ENCODE results near the gene TSPEAR. TPM values are rescaled to one million over a fixed set of nuclear protein-coding genes. Genes with fewer than 3 reads are reported as not detected.

Gene TSPEAR
- total and polyA plus RNA-seq, 12 donors, result under 0.01 to 3.4 (median 1.0) TPM; not detected in 3

DNA sequence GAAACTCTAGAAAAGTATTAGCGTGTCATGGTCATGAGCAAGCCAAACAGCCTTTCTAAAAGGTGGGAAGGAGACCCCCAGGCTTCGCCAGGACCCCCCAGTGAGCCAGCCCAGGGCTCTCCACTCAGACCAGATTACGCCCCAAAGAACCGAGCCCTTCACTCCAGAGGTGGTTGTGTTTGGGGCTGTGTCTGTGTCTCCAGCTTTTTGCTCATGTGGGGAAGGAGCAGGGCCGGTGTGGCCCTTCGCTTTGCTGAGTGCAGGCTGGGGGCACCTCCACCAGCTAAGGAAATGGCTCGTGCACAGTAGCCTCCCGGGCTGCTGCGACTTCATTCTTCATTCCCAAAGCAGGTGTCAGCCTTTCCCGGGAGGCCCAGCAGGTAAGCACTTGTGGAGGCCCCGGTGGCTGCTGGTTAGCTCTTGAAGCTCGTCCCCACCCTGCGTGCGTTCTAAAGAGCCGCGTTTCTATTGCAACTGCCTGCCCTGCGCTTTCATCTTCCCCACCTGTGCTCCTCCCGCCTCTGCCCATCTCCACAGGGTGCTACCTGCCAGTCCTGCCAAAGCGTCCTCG, 531 bp downstream of the TSPEAR start:
- intact Hi-C loops (cut with DNase I), result no loop called here
- peak overlapping the region in 1 of 10 donors; percentile 7 for H3K4me3 ChIP-seq
- TF ChIP-seq, protein P1, sequence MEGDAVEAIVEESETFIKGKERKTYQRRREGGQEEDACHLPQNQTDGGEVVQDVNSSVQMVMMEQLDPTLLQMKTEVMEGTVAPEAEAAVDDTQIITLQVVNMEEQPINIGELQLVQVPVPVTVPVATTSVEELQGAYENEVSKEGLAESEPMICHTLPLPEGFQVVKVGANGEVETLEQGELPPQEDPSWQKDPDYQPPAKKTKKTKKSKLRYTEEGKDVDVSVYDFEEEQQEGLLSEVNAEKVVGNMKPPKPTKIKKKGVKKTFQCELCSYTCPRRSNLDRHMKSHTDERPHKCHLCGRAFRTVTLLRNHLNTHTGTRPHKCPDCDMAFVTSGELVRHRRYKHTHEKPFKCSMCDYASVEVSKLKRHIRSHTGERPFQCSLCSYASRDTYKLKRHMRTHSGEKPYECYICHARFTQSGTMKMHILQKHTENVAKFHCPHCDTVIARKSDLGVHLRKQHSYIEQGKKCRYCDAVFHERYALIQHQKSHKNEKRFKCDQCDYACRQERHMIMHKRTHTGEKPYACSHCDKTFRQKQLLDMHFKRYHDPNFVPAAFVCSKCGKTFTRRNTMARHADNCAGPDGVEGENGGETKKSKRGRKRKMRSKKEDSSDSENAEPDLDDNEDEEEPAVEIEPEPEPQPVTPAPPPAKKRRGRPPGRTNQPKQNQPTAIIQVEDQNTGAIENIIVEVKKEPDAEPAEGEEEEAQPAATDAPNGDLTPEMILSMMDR (IDR thresholded peaks at IDR 0.05), result no peak
- no peak overlapping the region for H3K27ac ChIP-seq
- DNase-seq (no peak), ATAC-seq (peak in 1 of 8 donors; percentile 9)
- peaks cover 0 to 39% (median 17%) of the 10 kb centered on the region in 9 donors for H3K4me1 ChIP-seq
- 5 to 7% methylated on average over 20 of the region's 20 CpGs for WGBS, 2 donors
- no peaks in the 10 kb centered on the region for H3K9me3 ChIP-seq
- peaks cover 0 to 99% (median 92%) of the 10 kb centered on the region in 7 donors for H3K27me3 ChIP-seq
- no peaks in the 10 kb centered on the region for H3K36me3 ChIP-seq

DNA sequence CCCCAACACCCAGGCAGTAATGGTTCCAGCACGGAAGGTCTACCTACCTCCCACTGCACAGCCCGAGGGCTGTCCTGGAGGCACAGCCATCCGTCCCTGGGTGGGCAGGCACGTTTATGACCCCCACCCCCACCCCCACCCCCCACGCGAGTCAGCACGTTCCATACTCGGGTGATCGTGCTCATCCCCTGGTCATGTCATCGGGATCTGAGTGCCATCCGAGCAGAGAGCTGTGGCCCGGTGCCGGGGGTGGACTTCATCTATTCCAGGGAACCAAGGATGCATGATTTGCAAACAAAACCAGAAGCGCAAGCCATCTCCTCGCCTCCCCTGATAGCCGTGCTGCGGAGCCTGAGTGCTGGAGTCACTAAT, 1.1 kb downstream of the TSPEAR start:
- Histone ChIP-seq H3K27me3 (peaks cover 0 to 99% (median 93%) of the 10 kb centered on the region in 7 donors), H3K4me3 (peak overlapping the region in 1 of 10 donors; percentile 25)
- no peak for DNase-seq

GRCh38 chr21:44709426-44710293, 1.7 kb downstream of the TSPEAR start:
- peak overlapping the region in 1 of 10 donors; percentile 49 for H3K27ac ChIP-seq
- intact Hi-C loops (cut with DNase I), result no loop called here
- H3K36me3 ChIP-seq, result no peaks in the 10 kb centered on the region
- ATAC-seq (peak; percentile 17 to 72 (median 52)), DNase-seq (no peak)
- peaks cover 0 to 39% (median 17%) of the 10 kb centered on the region in 9 donors for H3K4me1 ChIP-seq
- WGBS, 2 donors, result 1 to 2% methylated on average over 45 of the region's 45 CpGs
- peaks cover 0 to 98% (median 89%) of the 10 kb centered on the region in 7 donors for H3K27me3 ChIP-seq
- no peaks in the 10 kb centered on the region for H3K9me3 ChIP-seq
- peak overlapping the region in 5 of 10 donors; percentile 9 to 26 (median 24) for H3K4me3 ChIP-seq
- TF ChIP-seq, protein P1 (IDR thresholded peaks at IDR 0.05), result no peak

More for the DNA sequence above, 1.1 kb downstream of the TSPEAR start:
- intact Hi-C loops (cut with DNase I), result no loop called here
- H3K9me3 ChIP-seq, result no peaks in the 10 kb centered on the region
- no peak overlapping the region for H3K27ac ChIP-seq
- H3K4me1 ChIP-seq, result peaks cover 0 to 39% (median 17%) of the 10 kb centered on the region in 9 donors
- no peaks in the 10 kb centered on the region for H3K36me3 ChIP-seq
- ATAC-seq, result no peak
- WGBS, 2 donors, result 3 to 4% methylated on average over 17 of the region's 17 CpGs
- TF ChIP-seq, protein P1 (IDR thresholded peaks at IDR 0.05), result no peak

- Histone ChIP-seq H3K4me1 (peaks cover 0 to 39% (median 17%) of the 10 kb centered on the region in 9 donors), H3K27me3 (peaks cover 0 to 98% (median 91%) of the 10 kb centered on the region in 7 donors), H3K9me3 (no peaks in the 10 kb centered on the region), H3K27ac (no peak overlapping the region), H3K36me3 (no peaks in the 10 kb centered on the region), H3K4me3 (peak overlapping the region in 3 of 10 donors; percentile 9 to 24 (median 15))
- intact Hi-C loops (cut with DNase I), result no loop called here
- ATAC-seq, result no peak
- 4 to 8% methylated on average over 24 to 25 of the region's 25 CpGs for WGBS, 2 donors
- TF ChIP-seq, protein P1 (IDR thresholded peaks at IDR 0.05), result no peak
- DNase-seq, result no peak
Observed at GRCh38 chr21:44708866-44709425, 2.4 kb downstream of the TSPEAR start.
